Fibroblast of the aortic adventitia (primary cell): Measurements from ENCODE around the gene SPATA31C1. TPM values are rescaled to one million over a fixed set of nuclear protein-coding genes. Genes with fewer than 3 reads are reported as not detected.

Experiments
- DNase-seq: peaks from one replicate; pipeline ENCODE4 v3.0.0-alpha.2; 2010; ENCODE audit warnings: low read depth
- H3K4me3 ChIP-seq: 2 replicates; pipeline ENCODE4 v1.5.1; 2011; ENCODE audit warnings: low read depth, mild to moderate bottlenecking, control low read depth, low read length, moderate library complexity
- total RNA-seq: library from RNA; depleted of rRNA; stranded (reverse); fragments of >200 nt; gene quantifications from 2 replicates; pipeline ENCODE4 v1.2.3, GENCODE V29; 2012; ENCODE audit warnings: low replicate concordance
- TF ChIP-seq, protein P1 (sequence below): IDR thresholded peaks from 2 replicates; pipeline ENCODE4 v1.5.1; 2011; ENCODE audit warnings: mild to moderate bottlenecking, low read length, control low read depth, inconsistent platforms; ENCODE audit not compliant: insufficient read depth

Gene SPATA31C1
- total RNA-seq, 1 donor, result not detected

DNA sequence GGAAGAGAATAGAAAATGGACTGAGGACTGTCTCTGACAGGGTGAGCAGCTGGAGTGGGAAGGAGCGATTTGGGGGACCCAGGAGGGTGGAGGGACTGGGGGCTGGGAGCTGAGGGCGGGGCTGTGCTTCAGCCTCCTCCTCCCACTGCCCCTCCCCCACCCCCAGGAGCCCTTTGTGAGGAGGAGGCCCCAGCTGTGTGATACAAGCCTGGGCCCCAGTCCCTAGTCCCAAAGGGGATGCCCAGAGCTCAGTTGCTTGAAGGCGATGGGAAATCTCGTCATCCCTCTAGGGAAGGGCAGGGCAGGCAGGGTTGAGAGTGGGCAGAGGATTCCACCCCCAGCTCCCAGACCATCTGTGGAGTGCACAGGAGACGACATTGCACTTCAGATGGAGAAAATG is 35.1 kb upstream of the SPATA31C1 start, which contains the start of gene SPATA31E1:
TSS of gene SPATA31E1 (plus strand) at position 251 of the 400 bp plus-strand sequence. CDS start at position 266, 15 bp downstream.
- TF ChIP-seq, protein P1, sequence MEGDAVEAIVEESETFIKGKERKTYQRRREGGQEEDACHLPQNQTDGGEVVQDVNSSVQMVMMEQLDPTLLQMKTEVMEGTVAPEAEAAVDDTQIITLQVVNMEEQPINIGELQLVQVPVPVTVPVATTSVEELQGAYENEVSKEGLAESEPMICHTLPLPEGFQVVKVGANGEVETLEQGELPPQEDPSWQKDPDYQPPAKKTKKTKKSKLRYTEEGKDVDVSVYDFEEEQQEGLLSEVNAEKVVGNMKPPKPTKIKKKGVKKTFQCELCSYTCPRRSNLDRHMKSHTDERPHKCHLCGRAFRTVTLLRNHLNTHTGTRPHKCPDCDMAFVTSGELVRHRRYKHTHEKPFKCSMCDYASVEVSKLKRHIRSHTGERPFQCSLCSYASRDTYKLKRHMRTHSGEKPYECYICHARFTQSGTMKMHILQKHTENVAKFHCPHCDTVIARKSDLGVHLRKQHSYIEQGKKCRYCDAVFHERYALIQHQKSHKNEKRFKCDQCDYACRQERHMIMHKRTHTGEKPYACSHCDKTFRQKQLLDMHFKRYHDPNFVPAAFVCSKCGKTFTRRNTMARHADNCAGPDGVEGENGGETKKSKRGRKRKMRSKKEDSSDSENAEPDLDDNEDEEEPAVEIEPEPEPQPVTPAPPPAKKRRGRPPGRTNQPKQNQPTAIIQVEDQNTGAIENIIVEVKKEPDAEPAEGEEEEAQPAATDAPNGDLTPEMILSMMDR, result no peak
- no peak within 1 kb of the TSS for H3K4me3 ChIP-seq
- no peak for DNase-seq

DNA sequence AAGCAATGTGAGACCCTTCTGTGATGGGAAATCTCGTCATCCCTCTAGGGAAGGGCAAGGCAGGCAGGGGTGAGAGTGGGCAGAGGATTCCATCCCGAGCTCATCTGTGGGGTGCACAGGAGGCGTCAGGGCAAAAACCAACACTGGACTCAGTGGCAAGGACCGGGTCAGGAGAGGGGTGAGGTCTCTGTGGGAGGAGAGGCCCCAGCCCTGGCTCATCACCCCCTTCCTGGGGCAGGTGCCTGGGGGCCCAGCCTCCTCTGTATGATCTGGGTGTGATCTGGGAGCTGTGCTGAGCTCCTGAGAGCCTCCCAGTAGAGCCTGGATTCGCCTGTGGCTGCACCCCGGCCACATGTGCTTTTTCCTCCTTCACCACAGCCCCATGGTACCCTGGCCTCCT is 34.5 kb upstream of the SPATA31C1 start:
- DNase-seq, result no peak
- H3K4me3 ChIP-seq, result no peak overlapping the region
- TF ChIP-seq, protein P1, result no peak

DNA sequence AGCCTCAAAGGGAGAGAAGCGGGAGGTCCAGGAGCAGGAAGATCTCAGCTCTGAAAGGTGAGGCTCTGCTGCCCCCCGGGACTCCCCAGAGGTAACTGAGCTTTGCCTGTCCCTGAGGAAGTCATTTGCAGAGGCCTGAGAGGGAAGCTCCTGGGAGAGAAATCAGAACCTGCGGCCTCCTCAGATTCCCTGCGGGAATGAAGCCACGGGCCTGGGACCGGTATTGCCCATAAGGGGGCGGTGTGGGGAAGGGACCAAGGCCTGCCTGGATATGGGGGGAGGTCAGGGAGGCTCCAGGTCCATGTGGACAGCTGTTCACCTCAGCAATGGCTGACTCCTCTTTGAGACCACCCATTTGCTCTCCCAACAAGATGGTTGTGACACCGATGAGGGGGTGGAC is 33.8 kb upstream of the SPATA31C1 start:
- TF ChIP-seq, protein P1, result no peak
- DNase-seq, result no peak
- H3K4me3 ChIP-seq, result no peak overlapping the region

DNA sequence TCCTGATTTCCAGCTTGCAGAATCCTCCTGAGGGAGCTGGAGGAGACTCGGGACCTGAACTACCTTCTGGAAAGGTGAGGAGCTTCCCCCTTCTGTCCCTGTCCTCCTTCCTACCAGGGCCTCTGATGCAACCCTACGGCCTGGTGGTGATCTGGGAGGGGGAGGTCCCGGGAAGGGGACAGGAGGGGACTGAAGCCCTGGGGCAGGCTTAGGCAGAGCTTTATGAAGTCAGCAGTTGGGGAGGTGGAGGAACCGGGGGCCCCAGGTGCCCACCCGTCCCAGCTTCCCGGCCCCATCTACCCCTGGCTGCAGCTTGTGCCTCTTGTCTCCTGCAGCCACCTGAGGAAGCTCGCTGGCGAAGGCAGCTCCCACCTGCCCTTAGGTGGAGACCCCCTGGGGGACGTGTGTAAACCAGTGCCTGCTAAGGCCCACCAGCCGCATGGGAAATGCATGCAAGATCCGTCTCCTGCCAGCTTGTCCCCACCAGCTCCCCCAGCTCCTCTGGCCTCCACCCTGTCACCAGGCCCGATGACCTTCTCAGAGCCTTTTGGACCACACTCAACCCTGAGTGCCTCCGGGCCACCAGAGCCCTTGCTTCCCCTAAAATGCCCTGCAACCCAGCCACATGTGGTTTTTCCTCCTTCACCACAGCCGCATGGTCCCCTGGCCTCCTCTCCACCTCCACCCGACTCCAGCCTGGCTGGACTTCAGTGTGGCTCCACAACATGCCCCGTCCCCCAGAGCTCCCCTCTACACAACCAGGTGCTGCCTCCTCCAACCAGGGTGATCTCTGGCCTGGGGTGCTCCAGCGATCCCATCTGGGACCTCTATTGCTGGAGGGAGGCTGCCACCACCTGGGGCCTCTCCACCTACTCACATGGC is 32.9 kb upstream of the SPATA31C1 start:
- no peak for DNase-seq
- TF ChIP-seq, protein P1, result no peak
- no peak overlapping the region for H3K4me3 ChIP-seq

DNA sequence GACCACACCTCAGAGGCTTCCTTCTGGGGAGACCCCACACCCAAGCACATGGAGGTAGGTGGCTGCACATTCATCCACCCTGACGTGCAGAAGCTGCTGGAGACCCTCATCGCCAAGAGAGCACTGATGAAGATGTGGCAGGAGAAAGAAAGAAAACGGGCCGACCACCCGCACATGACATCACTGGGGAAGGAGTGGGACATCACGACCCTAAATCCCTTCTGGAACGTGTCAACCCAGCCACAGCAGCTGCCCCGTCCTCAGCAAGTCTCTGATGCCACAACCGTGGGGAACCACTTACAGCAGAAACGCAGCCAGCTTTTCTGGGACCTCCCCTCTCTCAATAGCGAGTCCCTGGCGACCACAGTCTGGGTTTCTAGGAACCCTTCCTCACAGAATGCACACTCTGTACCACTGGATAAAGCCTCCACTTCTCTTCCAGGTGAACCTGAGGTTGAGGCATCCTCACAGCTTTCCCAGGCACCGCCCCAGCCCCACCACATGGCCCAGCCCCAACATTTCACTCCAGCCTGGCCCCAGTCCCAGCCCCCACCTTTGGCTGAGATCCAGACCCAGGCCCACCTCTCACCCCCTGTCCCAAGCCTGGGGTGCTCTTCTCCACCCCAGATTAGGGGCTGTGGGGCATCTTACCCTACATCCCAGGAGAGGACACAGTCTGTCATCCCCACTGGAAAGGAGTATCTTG is 32.1 kb upstream of the SPATA31C1 start:
- H3K4me3 ChIP-seq, result no peak overlapping the region
- TF ChIP-seq, protein P1, result no peak
- no peak for DNase-seq

DNA sequence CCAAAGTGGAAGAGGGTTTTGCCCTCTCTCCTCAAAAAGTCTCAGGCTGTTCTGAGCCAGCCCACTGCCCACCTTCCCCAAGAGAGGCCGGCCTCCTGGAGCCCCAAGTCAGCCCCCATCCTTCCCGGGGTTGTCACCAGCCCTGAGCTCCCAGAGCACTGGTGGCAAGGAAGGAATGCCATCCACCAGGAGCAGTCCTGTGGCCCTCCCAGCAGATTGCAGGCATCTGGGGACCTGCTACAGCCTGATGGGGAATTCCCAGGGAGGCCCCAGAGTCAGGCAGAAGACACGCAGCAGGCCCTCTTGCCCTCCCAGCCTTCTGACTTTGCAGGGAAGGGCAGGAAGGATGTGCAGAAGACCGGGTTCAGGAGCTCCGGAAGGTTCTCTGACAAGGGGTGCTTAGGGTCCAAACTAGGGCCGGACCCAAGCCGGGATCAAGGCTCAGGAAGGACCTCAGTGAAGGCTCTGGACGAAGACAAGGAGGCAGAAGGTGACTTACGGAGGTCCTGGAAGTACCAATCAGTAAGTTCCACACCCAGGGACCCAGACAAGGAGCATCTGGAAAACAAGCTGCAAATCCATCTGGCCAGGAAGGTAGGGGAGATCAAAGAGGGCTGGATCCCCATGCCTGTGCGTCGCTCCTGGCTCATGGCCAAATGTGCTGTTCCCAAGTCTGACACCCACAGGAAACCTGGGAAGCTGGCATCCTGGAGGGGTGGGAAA is 31.4 kb upstream of the SPATA31C1 start:
- DNase-seq, result no peak
- TF ChIP-seq, protein P1, result no peak
- H3K4me3 ChIP-seq, result no peak overlapping the region
